HepG2 (cell line): ENCODE measurements around the gene CS. TPM values are rescaled to one million over a fixed set of nuclear protein-coding genes. Genes with fewer than 3 reads are reported as not detected.
A peak's percentile ranks its signal among the peaks of the same experiment; 100 is the strongest.

Experiments
- ATAC-seq: fragments of 200-7000 bp; cut with Tn5 transposase; 3 replicates; pipeline ENCODE4 v1.9.1; 2020; ENCODE audit warnings: mild to moderate bottlenecking, moderate library complexity
- BruUV-seq: library from RNA; stranded (reverse); fragments of 400-500 nt; replicated peaks from 2 replicates; lab custom pipeline; 2021; lab: Mats Ljungman, UMichigan
- CTCF ChIA-PET: fragments of 300-600 bp; formaldehyde crosslinking; extraction: SDS; loops from one replicate; lab custom pipeline; 2021; ENCODE audit warnings: low total read pairs, inconsistent platforms, low intra/inter-chr PET ratio; lab: Yijun Ruan, JAX
- POLR2A ChIA-PET: fragments of 350-600 bp; sonication (Branson Sonifier 250); formaldehyde crosslinking; loops from one replicate; lab custom pipeline; 2020; ENCODE audit warnings: antibody characterized with exemption, inconsistent platforms; lab: Yijun Ruan, JAX
- DNase-seq: peaks from one replicate; pipeline ENCODE4 v3.0.0-alpha.2; 2015; ENCODE audit warnings: low spot score
- FAIRE-seq: peaks from 3 replicates; lab custom pipeline; 2011; peaks lifted over from hg19 to GRCh38; lab: Jason Lieb, UNC
- H2AFZ ChIP-seq: one replicate; pipeline ENCODE4 v1.6.1; 2011; ENCODE audit warnings: low read length, inconsistent platforms
- H3K27ac ChIP-seq: fragments of 300-600 bp; 3 replicates; pipeline ENCODE4 v1.8.0; 2011; ENCODE audit warnings: mixed run types, mild to moderate bottlenecking, mixed read lengths, low read length, inconsistent platforms; ENCODE audit not compliant: insufficient read depth; ENCODE audit errors: extremely low read length
- H3K27me3 ChIP-seq, 2 experiments: fragments of 200-600 bp in 1 of 2; 2 replicates in 1 of 2; 3 replicates in 1 of 2; pipeline versions ENCODE4 v1.6.0 to v1.8.0; 2011; ENCODE audit warnings: low read length in 2 of 2, mild to moderate bottlenecking in 2 of 2, moderate library complexity in 2 of 2, inconsistent platforms in 1 of 2; ENCODE audit not compliant: insufficient read depth in 2 of 2, control insufficient read depth in 1 of 2
- H3K36me3 ChIP-seq, 2 experiments: fragments of 200-600 bp in 1 of 2; replicated peaks in 1 of 2; 2 replicates in 1 of 2; 3 replicates in 1 of 2; pipeline versions ENCODE4 v1.5.1 to v1.8.0; 2011; ENCODE audit warnings: low read length in 2 of 2, inconsistent platforms in 1 of 2; ENCODE audit not compliant: insufficient read depth in 2 of 2, control insufficient read depth in 1 of 2
- H3K4me1 ChIP-seq: 2 replicates; pipeline ENCODE4 v1.5.1; 2012; ENCODE audit warnings: low read length, inconsistent platforms; ENCODE audit not compliant: insufficient read depth
- H3K4me2 ChIP-seq: 2 replicates; pipeline ENCODE4 v1.6.0; 2011; ENCODE audit warnings: low read depth, low read length, inconsistent platforms
- H3K4me3 ChIP-seq, 3 experiments: fragments of 200-600 bp in 1 of 3; sonication (generic), shearing (Covaris generic) in 1 of 3; replicated peaks in 1 of 3; 2 replicates each; pipeline ENCODE4 v1.5.1; 2011 to 2016; ENCODE audit warnings: low read length in 3 of 3, inconsistent platforms in 2 of 3, low read depth in 2 of 3, mild to moderate bottlenecking in 2 of 3, control low read depth in 1 of 3, mixed read lengths in 1 of 3; ENCODE audit not compliant: insufficient read depth in 1 of 3
- H3K79me2 ChIP-seq: one replicate; pipeline ENCODE4 v1.6.1; 2011; ENCODE audit warnings: low read length, inconsistent platforms; ENCODE audit not compliant: insufficient read depth
- H3K9ac ChIP-seq: 2 replicates; pipeline ENCODE4 v1.6.0; 2011; ENCODE audit warnings: mild to moderate bottlenecking, low read depth, low read length, inconsistent platforms; ENCODE audit not compliant: insufficient read depth
- H3K9me3 ChIP-seq: 2 replicates; pipeline ENCODE4 v1.5.1; 2012; ENCODE audit warnings: mild to moderate bottlenecking, low read length
- H4K20me1 ChIP-seq: 2 replicates; pipeline ENCODE4 v1.6.0; 2011; ENCODE audit warnings: inconsistent platforms, mild to moderate bottlenecking, low read length, moderate library complexity; ENCODE audit not compliant: insufficient read depth
- CREB1 ChIP-seq, 2 experiments: fragments of 450-650 bp in 1 of 2; IDR thresholded peaks; 2 replicates each; pipeline ENCODE4 v1.6.1; 2016 to 2017; ENCODE audit warnings: control low read depth in 1 of 2, mild to moderate bottlenecking in 1 of 2, missing compliant biosample characterization in 1 of 2, missing genetic modification characterization in 1 of 2
- MIER3 ChIP-seq: IDR thresholded peaks from 2 replicates; pipeline ENCODE4 v1.6.1; 2016; ENCODE audit warnings: missing compliant biosample characterization, borderline replicate concordance
- NFATC3 ChIP-seq: sonication (generic); formaldehyde crosslinking; IDR thresholded peaks from 2 replicates; pipeline ENCODE4 v1.5.1; 2020; ENCODE audit warnings: mild to moderate bottlenecking, missing genetic modification reagents
- RFX1 ChIP-seq: fragments of 450-650 bp; IDR thresholded peaks from 2 replicates; pipeline ENCODE4 v1.6.1; 2017
- ZBTB38 ChIP-seq: sonication (generic); formaldehyde crosslinking; IDR thresholded peaks from 2 replicates; pipeline ENCODE4 v1.5.1; 2020; ENCODE audit warnings: mild to moderate bottlenecking, missing genetic modification reagents
- WGBS: methylation state at CpG from one replicate; pipeline ENCODE4 v1.1.6; 2017; ENCODE audit warnings: low lambda C conversion rate; 5-methylcytosine and 5-hydroxymethylcytosine counted together
- in situ Hi-C: cut with HindIII; loops from 2 replicates; pipeline ENCODE4 v1.10.0; 2017; ENCODE audit warnings: low pct_unique_long_range_greater_than_20kb; ENCODE audit not compliant: extremely low pct_ligation_motif_present
- intact Hi-C: fragments of 100-400 bp; cut with micrococcal nuclease; formaldehyde crosslinking; loops from one replicate; pipeline ENCODE4 v1.10.0; 2022; ENCODE audit not compliant: unreplicated experiment
- polyA plus RNA-seq, 8 experiments: library from polyadenylated mRNA; depleted of rRNA in 3 of 8; stranded (reverse) in 7 of 8; unstranded in 1 of 8; fragments of >200 nt; fragmentation: Illumina TruSeq in 4 of 8; extraction: Trizol in 4 of 8; gene quantifications; 2 replicates each; pipeline versions ENCODE4 v1.2.1 to v1.2.3, GENCODE V29; 2011 to 2016; ENCODE audit warnings: low read depth in 4 of 8, missing spikeins in 1 of 8, mixed read lengths in 1 of 8; ENCODE audit not compliant: insufficient read depth in 1 of 8
- total RNA-seq, 5 experiments: library from RNA; depleted of rRNA; stranded (reverse); fragments of >200 nt; fragmentation: Illumina TruSeq; extraction: Trizol; gene quantifications; 2 replicates each; pipeline ENCODE4 v1.2.3, GENCODE V29; 2016; ENCODE audit warnings: low read depth in 1 of 5
- TF ChIP-seq, protein P1 (sequence below): sonication (generic); formaldehyde crosslinking; IDR thresholded peaks from 2 replicates; pipeline ENCODE4 v1.4.0; 2020; ENCODE audit warnings: missing genetic modification reagents
- TF ChIP-seq, protein P2 (sequence below): sonication (generic); formaldehyde crosslinking; IDR thresholded peaks from 2 replicates; pipeline ENCODE4 v1.5.1; 2020; ENCODE audit warnings: mild to moderate bottlenecking, missing genetic modification reagents
- TF ChIP-seq, protein P3 (sequence below): sonication (generic); formaldehyde crosslinking; IDR thresholded peaks from 2 replicates; pipeline ENCODE4 v1.8.0; 2022; ENCODE audit warnings: mild to moderate bottlenecking, missing genetic modification reagents, borderline replicate concordance

CS gene
- total and polyA plus RNA-seq, 2 of the 13 experiments (the other 11 are each of a cell fraction or from before 2014, with no cell fraction given), result 173 to 175 TPM

DNA sequence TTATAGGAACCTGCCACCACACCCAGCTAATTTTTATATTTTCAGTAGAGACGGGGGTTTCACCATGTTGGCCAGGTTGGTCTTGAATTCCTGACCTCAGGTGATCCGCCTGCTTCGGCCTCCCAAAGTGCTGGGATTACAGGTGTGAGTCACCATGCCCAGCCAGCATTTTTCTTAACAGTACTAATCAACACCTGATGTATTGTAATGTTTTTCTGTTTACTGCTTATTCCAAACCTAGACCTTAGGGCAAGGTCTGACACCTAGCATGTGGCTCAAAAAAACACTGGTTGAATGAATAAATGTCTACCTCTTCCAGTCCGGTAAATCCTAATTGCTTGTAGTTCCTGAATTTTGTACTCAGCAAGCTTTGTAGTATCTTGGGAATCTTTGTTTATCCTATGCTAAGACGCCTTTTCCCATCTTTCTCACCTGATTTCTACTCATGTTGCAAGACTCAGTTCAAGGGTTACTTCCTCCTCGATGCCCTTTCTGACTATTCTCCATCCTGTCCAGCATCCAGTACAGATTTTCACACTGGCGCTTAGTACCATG is 30.9 kb upstream of the CS start:
- Histone ChIP-seq H3K36me3 (peaks cover 11 to 23% of the 10 kb centered on the region in 2 experiments; a peak in 4 of 5 replicates), H3K27ac (no peak overlapping the region), H3K4me2 (no peak overlapping the region), H3K9me3 (no peaks in the 10 kb centered on the region), H4K20me1 (no peaks in the 10 kb centered on the region), H3K4me3 (no peak overlapping the region; a peak in 1 of 6 replicates), H3K4me1 (peaks cover 33% of the 10 kb centered on the region), H3K79me2 (no peaks in the 10 kb centered on the region), H2AFZ (no peak overlapping the region), H3K9ac (no peak overlapping the region), H3K27me3 (no peaks in the 10 kb centered on the region; a peak in 1 of 5 replicates)
- TF ChIP-seq RFX1 (no peak), CREB1 (IDR thresholded peaks at IDR 0.05) (no peak), CREB1 (CRISPR knock-in tag; IDR thresholded peaks at IDR 0.05) (no peak)
- TF ChIP-seq, protein P1, sequence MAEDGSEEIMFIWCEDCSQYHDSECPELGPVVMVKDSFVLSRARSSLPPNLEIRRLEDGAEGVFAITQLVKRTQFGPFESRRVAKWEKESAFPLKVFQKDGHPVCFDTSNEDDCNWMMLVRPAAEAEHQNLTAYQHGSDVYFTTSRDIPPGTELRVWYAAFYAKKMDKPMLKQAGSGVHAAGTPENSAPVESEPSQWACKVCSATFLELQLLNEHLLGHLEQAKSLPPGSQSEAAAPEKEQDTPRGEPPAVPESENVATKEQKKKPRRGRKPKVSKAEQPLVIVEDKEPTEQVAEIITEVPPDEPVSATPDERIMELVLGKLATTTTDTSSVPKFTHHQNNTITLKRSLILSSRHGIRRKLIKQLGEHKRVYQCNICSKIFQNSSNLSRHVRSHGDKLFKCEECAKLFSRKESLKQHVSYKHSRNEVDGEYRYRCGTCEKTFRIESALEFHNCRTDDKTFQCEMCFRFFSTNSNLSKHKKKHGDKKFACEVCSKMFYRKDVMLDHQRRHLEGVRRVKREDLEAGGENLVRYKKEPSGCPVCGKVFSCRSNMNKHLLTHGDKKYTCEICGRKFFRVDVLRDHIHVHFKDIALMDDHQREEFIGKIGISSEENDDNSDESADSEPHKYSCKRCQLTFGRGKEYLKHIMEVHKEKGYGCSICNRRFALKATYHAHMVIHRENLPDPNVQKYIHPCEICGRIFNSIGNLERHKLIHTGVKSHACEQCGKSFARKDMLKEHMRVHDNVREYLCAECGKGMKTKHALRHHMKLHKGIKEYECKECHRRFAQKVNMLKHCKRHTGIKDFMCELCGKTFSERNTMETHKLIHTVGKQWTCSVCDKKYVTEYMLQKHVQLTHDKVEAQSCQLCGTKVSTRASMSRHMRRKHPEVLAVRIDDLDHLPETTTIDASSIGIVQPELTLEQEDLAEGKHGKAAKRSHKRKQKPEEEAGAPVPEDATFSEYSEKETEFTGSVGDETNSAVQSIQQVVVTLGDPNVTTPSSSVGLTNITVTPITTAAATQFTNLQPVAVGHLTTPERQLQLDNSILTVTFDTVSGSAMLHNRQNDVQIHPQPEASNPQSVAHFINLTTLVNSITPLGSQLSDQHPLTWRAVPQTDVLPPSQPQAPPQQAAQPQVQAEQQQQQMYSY (CRISPR knock-in tag), result peak; percentile 44; the same call in 1 of the 2 replicates
- FAIRE-seq (no peak), ATAC-seq (no peak), DNase-seq (no peak)
- in situ Hi-C loops, result no loop called here
- ChIA-PET POLR2A (interaction anchor here (1.8 kb wide), 1 partner anchor 15 kb away, joined by 7 read pairs; the partner anchor contains the start of gene CNPY2), CTCF (no interaction called here)
- WGBS, result 86% methylated on average over 6 of the region's 7 CpGs
- intact Hi-C loops, result no loop called here
- no TSS peak for BruUV-seq

DNA sequence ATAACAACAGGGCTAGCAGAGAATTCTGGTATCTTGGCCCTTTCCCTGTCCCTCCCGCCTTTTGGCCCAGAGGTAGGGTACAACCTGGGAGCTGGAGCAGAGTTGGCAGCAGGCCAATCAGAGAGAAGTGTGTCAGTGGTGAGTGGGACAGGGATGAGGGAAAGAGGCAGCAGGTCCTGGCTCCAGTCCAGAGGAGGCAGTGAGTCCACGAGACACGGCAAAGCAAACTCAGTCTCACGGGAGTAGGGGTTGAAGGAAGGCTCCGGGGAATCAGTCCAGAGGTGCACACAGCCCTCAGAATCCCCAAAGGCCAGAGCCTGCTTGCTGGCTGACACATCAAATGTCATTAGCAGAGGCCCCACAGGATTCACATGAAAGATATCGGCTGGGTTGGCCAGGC is 26.4 kb upstream of the CS start:
- ATAC-seq, result no peak
- no peak for FAIRE-seq
- POLR2A ChIA-PET, result no interaction called here
- no peak for TF ChIP-seq NFATC3 (CRISPR knock-in tag)
- TF ChIP-seq, protein P2, sequence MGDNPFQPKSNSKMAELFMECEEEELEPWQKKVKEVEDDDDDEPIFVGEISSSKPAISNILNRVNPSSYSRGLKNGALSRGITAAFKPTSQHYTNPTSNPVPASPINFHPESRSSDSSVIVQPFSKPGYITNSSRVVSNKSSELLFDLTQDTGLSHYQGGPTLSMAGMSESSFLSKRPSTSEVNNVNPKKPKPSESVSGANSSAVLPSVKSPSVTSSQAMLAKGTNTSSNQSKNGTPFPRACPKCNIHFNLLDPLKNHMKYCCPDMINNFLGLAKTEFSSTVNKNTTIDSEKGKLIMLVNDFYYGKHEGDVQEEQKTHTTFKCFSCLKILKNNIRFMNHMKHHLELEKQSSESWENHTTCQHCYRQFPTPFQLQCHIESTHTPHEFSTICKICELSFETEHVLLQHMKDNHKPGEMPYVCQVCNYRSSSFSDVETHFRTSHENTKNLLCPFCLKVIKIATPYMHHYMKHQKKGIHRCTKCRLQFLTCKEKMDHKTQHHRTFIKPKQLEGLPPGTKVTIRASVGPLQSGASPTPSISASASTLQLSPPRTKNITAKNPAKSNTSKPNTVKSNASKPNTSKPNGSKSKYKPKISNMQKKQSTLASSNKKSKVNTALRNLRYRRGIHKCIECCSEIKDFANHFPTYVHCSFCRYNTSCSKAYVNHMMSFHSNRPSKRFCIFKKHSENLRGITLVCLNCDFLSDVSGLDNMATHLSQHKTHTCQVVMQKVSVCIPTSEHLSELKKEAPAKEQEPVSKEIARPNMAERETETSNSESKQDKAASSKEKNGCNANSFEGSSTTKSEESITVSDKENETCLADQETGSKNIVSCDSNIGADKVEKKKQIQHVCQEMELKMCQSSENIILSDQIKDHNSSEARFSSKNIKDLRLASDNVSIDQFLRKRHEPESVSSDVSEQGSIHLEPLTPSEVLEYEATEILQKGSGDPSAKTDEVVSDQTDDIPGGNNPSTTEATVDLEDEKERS (CRISPR knock-in tag), result no peak
- TF ChIP-seq MIER3 (CRISPR knock-in tag), result no peak
- TF ChIP-seq ZBTB38 (CRISPR knock-in tag), result no peak
- TF ChIP-seq, protein P3, sequence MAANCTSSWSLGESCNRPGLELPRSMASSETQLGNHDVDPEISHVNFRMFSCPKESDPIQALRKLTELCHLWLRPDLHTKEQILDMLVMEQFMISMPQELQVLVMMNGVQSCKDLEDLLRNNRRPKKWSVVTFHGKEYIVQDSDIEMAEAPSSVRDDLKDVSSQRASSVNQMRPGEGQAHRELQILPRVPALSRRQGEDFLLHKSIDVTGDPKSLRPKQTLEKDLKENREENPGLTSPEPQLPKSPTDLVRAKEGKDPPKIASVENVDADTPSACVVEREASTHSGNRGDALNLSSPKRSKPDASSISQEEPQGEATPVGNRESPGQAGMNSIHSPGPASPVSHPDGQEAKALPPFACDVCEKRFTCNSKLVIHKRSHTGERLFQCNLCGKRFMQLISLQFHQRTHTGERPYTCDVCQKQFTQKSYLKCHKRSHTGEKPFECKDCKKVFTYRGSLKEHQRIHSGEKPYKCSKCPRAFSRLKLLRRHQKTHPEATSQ (CRISPR knock-in tag), result no peak

More for the DNA sequence above, 26.4 kb upstream of the CS start:
- Histone ChIP-seq H3K4me1 (peaks cover 19% of the 10 kb centered on the region), H3K36me3 (peaks cover 22 to 58% of the 10 kb centered on the region in 2 experiments; a peak in 4 of 5 replicates), H3K4me2 (no peak overlapping the region), H4K20me1 (no peaks in the 10 kb centered on the region), H3K9ac (no peak overlapping the region), H3K79me2 (no peaks in the 10 kb centered on the region), H3K9me3 (no peaks in the 10 kb centered on the region), H2AFZ (no peak overlapping the region), H3K27me3 (no peaks in the 10 kb centered on the region), H3K27ac (no peak overlapping the region), H3K4me3 (no peak overlapping the region)
- DNase-seq, result no peak
- in situ Hi-C loops, result no loop called here
- 94% methylated on average over 6 of the region's 6 CpGs for WGBS
- intact Hi-C loops, result no loop called here
- CTCF ChIA-PET, result no interaction called here
- BruUV-seq, result no TSS peak
